GM19193 (cell line): Measurements from ENCODE around the gene PRLR.

Source experiments
- POLR2A ChIP-seq: IDR thresholded peaks from 4 replicates; pipeline ENCODE4 v1.6.1; 2011; ENCODE audit not compliant: insufficient read depth, insufficient read length; ENCODE audit errors: extremely low read depth

PRLR gene

DNA sequence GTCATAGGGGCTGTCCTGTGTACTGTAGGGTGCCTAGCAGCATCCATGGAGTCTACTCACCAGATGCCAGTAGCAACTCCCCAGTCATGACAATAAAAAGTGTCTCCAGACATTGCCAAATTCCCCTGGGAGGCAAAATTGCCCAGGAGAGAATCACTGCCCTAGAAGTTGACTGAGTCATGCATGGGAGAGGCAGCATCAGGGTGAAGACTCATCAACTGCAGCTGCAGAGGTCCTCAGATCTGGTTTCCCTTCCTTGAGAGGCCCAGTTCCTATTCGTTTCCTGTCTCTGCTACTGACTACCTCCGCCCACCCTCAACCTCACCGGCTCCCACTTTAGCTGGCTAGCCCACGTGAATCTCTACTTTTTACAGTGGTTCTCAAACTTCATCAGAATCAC, 93.9 kb downstream of the PRLR start:
- TF ChIP-seq POLR2A = no peak

DNA sequence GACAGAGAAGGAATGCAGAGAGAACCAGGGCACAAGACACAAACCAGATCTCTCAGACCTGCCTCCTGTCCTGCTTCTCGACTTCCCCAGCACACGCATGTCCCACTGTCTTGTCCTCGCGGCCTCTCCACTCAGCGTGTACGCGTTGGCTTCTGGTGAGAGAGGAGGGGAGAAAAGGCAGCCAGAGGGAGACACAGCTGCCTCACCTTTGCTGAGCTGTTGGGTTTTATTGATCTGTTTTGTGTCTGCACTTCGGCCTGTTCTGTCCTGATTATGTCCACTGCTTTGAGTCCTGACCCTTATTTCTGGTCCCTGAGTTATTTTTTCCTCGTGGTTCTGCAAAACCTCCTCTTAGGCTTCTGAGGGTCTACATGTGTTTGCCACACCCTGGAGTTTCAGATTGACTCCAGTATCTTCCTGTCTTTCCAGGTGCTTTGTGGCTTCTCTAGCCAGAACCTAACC, 95.0 kb downstream of the PRLR start:
- TF ChIP-seq POLR2A = no peak

DNA sequence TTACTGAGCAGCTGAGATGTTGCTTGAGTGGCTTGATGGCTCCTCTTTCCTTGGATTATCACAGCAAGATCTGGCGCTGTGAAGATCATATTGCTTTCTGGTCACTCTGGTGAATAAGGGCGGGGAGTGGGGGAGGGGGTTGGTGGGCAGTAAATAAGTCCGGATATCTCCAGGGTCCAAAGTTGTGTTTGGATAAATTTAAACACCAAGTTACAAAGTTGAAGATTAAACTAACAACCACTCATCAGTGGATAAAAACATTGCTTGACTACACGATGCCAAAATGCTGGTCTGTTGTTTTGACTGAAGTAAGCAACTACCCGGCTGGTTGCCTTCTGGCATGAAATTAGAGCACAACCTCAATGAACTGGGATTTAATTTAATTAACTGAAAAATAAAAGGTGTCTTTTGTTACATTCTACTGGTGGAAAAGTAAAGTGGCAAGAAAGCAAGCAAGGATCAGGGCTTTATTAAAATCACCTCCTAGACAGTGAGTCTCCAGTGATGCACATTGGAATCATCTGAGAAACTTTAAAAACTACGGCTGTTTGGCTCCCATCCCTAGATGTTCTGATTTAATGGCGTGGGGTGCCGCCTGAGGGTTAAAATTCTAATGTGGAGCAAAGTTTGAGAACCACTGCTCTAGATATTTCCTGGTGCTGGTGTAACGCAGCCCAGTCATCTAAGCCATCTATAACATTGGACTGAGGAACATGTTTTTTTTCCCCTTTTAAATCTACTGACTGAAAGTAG, 95.8 kb downstream of the PRLR start:
- no peak for TF ChIP-seq POLR2A

DNA sequence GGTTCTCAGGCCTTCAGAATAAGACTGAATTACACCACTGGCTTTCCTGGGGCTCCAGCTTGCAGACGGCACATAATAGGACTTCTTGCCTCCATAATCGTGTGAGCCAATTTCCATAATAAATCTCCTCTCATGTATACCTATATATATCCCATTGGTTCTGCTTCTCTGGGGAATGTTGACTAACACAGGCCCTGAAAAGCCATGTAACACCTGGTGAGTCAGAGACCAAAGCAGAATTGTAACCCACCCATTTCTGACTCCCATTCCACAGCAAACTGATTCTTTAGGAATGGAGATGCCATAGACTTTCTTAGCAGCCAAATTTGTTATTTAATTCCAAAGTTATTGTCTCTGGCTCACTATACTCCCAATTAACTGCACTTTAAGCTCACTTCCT, 97.1 kb downstream of the PRLR start:
- no peak for TF ChIP-seq POLR2A

DNA sequence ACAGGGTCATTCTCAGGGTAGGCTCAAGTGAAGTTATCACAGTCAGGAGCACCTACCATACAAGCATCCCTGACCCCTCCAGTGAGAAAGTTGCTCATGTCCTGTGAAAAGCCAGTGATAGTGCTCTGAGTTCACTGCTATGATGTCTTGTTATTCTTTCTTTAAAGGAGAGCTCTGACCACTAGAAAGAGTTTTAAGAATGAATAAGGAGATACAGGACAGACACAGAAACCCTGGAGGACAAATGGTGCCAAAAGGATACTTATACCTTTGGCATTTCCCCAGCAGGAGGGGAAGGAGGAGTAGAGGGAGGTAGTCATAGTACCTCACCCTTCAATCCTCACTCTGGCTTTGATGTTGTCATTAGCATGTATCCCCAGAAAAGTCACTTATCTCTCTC, 98.6 kb downstream of the PRLR start:
- TF ChIP-seq POLR2A = no peak

DNA sequence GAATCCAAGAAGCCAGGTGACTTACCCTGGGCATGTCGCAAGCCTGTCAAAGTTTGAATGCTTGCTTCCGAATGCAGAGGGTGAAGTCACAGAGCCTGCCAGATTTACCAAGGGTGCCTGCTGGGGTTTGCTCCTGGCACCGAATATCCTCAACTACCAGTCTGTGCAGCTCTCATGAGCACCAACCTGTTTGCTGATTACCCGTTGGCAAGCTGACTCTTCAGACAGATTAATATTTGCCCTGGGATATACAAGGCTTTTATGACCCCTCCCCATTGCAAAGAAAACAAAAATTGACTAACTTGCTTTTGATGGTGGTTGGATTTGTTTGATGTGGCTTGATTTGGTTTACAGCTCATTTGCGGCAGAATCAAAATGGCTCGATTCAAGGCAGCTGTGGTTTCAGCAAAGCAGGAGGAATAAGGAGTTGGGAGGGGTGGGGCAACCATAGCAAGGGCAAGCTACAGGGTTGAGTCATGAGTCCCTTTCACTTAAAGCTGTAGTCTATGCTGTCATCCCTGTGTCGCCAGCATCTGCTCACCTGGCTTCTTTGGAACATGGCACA, 100.3 kb downstream of the PRLR start:
- TF ChIP-seq POLR2A = no peak

DNA sequence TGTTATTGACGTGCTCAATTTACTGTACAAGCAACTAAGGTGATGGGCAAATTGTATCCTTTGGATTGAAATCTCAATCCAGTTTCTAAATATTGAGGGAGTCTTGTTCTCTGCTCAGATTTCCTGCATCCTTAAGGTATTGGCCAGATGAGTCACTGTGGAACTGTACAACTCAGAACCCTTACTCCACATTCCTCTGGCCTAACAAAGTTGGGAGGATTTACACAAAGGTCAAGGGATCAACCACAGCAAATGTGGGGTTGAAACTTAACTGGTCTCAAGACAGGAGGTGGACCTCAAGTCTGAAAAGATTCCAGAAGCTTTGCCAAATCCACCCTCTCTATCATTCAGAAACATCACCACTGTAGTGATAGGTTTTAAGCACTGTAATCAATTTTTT, 101.0 kb downstream of the PRLR start:
- no peak for TF ChIP-seq POLR2A

DNA sequence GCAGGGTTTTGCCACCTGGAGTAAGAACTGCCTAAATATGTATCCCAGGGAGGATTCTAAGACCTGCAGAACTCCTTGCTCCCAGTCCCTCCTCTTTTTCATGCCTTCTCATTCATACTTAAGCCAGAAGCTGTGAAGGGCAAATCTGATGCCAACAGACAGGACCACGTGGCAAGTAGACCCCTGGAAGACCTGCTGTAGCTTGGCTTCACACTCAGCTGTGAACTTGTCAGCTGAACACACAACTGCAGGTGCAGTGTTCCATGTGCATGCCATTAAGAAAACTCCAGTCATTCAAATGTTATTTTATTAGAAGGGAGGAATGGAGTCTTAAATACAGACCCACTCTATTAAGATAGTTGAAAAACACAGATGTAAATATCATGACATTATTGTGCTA, 103.3 kb downstream of the PRLR start:
- TF ChIP-seq POLR2A = no peak

DNA sequence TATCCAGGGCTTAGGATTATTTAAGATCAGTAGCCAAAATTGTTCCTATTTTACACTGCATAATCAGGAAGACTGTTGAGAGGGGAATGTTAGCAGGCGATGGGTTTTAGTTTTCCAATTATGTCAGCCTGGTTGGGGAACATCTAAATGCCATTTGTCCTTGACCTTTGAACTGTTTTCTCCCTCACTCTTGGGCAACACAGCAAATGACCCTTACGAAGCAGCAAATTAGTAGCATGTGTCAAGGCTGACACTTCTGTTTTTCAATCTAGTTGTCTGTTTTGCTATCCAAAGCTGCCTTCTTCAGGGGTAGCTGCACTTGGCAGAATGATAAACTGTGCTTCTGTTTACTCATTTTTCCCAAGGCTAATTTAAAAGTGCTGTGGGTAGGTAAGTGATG, 104.5 kb downstream of the PRLR start:
- no peak for TF ChIP-seq POLR2A

DNA sequence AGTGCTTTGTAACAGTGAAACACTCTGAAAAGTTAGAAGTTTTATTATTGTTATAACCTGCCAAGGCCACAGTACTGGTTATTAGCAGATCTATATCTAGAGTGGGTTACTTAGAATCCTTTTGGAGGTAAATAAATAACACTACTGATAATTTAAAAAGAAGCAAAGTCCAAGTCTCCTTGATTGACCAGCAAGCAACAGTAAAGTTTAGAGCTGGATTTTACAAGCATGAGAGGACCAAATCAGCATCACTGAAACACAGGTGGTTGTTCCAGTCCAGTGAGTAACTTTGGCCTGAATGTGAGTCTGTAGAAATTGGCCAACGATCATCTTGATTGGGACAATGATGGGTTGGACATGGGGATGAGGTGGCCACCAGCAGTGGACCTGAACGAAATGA, 105.4 kb downstream of the PRLR start:
- no peak for TF ChIP-seq POLR2A

DNA sequence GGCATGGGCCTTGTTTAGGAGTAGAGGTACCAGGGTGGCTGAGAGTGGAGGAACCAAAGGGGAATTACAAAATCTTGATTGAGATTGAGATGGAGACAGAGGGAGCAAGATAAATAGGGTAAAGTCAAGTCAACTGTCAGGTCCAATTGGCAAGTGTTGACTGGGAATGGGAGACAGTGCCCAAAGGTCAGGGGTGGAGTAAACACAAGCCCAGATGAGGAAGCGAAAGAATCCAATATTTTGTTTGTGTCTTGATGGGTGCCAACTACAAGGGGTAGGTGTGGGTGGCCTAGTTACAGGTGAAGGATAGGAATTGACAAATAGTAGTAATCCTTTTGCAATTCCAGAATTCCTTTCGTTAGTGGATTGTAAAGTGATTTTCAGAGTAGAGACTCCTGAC, 107.5 kb downstream of the PRLR start:
- no peak for TF ChIP-seq POLR2A

DNA sequence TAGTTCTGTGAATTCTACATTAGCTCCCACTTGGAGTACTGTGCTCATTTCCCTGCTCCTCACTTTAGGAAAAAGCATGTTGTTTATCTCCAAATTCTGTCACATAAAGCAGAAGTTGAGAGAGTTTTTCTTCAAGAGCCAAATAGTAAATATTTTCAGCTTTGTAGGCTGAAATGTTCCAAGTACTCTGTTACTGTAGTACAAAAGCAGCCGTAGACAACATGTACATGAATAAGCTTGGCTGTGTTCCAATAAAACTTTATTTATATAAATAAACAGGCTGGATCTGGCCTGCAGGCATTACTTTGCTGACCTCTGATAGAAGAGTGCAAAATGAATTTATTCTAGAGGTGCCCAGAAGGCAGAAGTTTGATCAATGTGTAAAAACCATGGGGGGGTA, 109.6 kb downstream of the PRLR start:
- no peak for TF ChIP-seq POLR2A

DNA sequence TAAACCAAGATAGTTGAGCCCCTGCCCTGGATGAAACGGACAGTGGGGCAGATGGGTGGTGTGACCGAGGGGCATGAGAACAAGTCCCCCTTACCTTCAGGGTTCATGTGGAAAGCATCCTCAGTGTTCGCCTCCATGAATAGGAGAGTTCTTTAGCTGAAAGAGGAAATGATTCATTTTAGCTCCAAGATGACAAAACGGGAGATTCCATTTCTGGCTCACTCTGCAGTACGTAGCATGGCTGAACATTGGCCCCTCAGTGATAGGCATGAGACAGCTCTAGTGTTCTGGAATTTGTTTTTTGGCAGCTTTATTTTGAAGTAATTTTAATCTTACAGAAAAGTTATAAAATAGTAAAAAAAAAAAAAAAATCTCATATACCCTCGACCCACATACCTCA, 112.3 kb downstream of the PRLR start:
- no peak for TF ChIP-seq POLR2A

DNA sequence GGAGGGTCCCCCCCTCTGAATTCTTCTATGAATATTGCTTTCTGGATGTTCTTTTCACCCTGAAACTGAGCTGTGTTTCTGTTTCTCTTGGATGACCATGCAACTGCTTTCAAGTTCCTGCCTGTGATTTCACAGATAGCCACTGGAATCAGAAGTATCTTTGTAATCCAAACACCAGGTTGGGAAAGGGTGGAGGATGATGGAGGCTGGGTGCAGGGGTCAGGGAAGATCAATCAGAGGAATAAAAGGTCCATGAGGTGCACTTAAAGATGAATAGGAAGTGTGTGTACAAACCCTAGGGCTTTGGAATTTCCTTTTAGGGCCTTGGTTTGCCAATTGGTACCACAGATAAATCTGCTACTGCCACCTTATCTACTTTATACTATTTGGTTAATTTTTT, 114.4 kb downstream of the PRLR start:
- no peak for TF ChIP-seq POLR2A

DNA sequence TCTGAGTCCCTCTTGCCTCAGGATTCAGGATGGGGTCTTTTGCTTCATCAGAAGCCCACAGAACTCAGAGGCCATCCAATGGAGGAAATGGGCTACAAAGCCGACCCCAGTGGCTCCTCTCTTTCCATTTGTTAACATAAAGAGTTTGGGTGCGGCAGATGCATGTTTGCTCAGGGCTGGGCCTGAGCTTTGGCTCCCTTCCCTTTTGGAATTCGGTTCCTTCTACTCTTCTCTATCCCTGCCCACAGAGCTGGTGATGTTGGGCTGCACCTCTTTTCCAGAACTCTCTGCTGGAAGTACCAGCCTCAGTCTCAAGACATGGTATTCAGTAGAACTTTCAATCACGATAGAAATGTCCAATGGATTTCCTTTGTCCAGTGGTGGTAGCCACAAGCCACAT, 115.6 kb downstream of the PRLR start:
- TF ChIP-seq POLR2A = no peak

DNA sequence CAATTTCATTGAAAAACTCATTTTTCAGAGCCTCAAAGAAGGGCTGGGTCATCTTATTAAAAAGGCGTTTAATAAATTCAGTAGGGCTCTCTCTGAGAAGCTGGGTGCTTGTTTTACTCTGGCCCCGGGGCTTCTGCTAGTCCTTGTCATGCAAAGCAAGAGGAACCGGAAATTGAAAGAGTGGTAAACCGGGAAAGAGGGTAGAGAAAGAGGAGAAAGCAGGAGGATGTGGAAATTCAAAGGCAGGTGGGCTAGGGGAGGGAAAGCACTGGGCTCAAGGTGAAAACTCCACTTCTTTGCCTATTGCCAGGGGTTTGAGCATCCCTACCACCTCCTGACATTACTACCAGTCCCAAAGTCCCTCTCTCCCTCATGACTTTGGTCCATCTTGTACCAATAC, 118.0 kb downstream of the PRLR start:
- no peak for TF ChIP-seq POLR2A
